Uterine smooth muscle cell (primary cell): ENCODE data around the gene ATP6V1B1. TPM values are rescaled to one million over a fixed set of nuclear protein-coding genes. Genes with fewer than 3 reads are reported as not detected.

Experiments used
- total RNA-seq: library from RNA; depleted of rRNA; stranded (reverse); fragments of >200 nt; gene quantifications from 2 replicates; pipeline ENCODE4 v1.2.3, GENCODE V29; 2014

Gene ATP6V1B1
- total RNA-seq = 0.55 and 0.62 TPM in 2 replicates

DNA sequence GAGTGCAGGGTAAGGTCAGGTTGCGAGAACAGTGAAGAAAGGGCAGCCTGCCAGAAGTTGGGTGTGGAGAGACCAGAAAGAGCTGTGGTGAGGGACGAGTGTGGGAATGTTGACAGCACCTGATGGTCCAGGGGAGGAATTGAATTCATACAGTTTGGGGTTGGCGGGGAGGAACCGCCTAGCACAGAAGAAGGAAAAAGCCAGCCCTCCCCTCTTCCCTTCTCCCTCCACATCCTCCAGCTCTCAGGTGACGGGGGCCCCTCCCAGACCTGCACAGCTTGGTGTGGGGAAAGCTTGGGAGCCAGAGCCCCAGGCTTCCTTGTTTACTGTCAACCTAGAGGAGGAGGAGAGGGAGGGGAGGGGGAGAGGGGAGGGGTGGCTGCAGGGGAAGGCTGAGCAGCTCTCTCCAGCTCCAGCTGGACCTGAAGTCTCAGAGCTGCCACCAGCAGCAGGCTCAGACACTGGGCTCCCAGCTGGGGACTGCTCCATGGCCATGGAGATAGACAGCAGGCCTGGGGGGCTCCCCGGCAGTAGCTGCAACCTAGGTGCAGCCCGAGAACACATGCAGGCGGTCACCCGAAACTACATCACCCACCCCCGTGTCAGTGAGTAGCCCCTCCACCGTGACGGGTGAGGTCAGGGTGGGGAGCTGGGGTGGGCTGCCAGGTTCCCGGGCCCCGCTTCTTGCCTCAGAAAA, at the start of gene ATP6V1B1:
Gene ATP6V1B1, plus strand, starts transcription at position 433 of the 697 bp plus-strand sequence. Its CDS starts 55 bp downstream, at position 488.

DNA sequence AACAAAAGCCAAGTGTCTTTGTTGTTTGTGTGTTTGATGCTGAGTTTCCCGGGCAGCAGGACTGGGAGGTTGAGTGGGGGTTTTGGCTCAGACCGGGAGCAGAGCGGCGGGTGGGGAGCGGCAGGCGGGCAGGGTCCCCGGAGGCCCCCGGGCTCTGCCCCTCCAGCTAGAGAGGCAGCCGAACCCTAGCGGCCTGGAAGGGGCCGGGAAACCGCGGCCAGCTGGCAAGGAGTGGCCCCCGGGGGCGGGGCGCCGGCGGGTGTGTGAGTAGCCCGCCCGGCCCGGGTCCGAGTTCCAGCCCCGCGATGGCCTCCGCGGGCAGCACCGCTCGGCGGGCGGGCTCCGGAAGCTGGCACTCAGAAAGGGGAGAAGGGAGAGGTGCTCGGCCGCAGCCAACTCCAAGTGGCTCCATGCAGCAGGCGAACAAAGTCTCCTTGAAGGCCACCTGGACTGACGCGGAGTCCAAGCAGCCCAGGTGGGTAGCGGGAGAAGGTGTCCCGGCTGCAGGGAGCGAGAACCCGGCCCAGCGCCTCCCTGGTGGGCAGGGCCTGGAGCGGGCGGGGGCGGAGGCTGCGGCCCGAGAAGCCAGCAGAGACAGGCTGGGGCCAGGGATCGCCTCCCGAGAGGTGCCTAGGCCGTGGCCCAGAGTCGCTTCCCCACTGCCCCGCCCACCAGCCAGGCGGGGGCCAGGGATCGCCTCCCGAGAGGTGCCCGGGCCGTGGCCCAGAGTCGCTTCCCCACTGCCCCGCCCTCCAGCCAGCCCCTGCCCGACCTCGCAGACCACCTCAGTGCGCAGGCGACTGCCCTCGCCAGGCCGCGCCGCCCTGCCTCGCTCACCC, 42.9 kb downstream of the ATP6V1B1 start, which contains the start of gene ANKRD53:
Gene ANKRD53, plus strand, starts transcription at position 290 of the 839 bp plus-strand sequence. Its CDS starts 16 bp downstream, at position 306.

DNA sequence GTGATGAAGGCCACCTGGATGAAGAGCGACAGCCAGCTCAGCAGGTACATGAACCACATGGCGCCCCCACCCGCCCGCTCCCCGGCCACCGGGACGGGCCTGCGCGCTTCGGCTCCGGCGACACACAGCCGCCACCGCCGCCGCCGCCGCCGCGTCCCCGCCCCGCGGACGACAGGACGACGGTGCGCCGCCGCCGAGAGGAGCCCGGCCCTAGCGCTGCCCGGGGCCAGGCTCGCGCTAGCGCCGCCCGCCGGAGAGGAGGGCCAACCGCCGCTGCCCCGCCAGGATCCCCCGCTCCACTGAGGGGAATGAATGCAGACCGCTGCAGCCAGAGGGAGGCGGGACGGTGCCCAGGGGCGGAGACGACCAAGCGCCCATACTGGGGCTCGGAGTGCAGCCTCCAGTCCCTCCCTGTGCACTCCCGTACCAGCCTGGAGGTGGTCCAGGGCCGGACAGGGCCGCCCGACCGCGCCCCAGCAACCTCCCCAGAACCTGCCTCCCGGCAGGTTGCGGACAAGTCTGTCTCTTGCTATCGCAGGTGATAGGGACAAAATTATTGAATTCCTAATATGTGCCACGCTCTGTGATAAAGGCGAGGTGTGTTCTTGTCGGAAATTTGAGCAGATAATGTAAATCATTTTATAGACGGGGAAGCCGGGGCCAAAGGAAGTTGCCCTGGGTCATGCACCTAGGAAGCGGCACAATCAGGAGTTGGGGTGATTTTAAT, 59.2 kb downstream of the ATP6V1B1 start, which contains the start of gene TEX261:
Gene TEX261, minus strand, starts transcription at position 175 of the 727 bp plus-strand sequence. Its CDS starts 116 bp downstream, at position 59.

Other genes with a start within 250 kb of the ATP6V1B1 start
- 0.37 and 0.55 TPM in 2 replicates for gene ADD2, start 167.7 kb upstream of the ATP6V1B1 start, total RNA-seq
- not detected in 2 replicates for gene FIGLA, start 145.3 kb upstream of the ATP6V1B1 start, total RNA-seq
- gene CLEC4F, start 115.3 kb upstream of the ATP6V1B1 start, total RNA-seq = not detected in 2 replicates
- gene CD207, start 100.1 kb upstream of the ATP6V1B1 start, total RNA-seq = not detected in 2 replicates
- 0.44 and 1.6 TPM in 2 replicates for gene VAX2, start 35.3 kb upstream of the ATP6V1B1 start, total RNA-seq
- gene ANKRD53, start 42.7 kb downstream of the ATP6V1B1 start, total RNA-seq = 0.22 and 0.50 TPM in 2 replicates
- 30.4 and 48.3 TPM in 2 replicates for gene TEX261, start 59.0 kb downstream of the ATP6V1B1 start, total RNA-seq
- gene NAGK, start 132.7 kb downstream of the ATP6V1B1 start, total RNA-seq = 53.4 and 55.8 TPM in 2 replicates
- gene MCEE, start 194.3 kb downstream of the ATP6V1B1 start, total RNA-seq = 15.2 and 20.6 TPM in 2 replicates
- gene MPHOSPH10, start 194.7 kb downstream of the ATP6V1B1 start, total RNA-seq = 19.5 and 33.4 TPM in 2 replicates